HL-60 (cell line): ENCODE data around the gene SOAT1.

Experiments used
- DNase-seq, 2 experiments: peaks; one replicate each; pipeline ENCODE4 v3.0.0-alpha.2; 2010 to 2020; ENCODE audit warnings: low read depth in 1 of 2, low spot score in 1 of 2
- H3K27ac ChIP-seq: fragments of 250-450 bp; sonication (Bioruptor Pico); replicated peaks from 2 replicates; pipeline ENCODE4 v1.5.1; 2020; ENCODE audit warnings: mild to moderate bottlenecking, moderate library complexity
- H3K27me3 ChIP-seq: fragments of 250-450 bp; sonication (Bioruptor Pico); 2 replicates; pipeline ENCODE4 v1.5.1; 2021; ENCODE audit warnings: mild to moderate bottlenecking, moderate library complexity; ENCODE audit not compliant: insufficient read depth, poor library complexity, severe bottlenecking
- H3K4me3 ChIP-seq: replicated peaks from 2 replicates; pipeline ENCODE4 v1.5.1; 2011; ENCODE audit warnings: mild to moderate bottlenecking, control low read depth, low read length; ENCODE audit not compliant: insufficient read depth
- CTCF ChIP-seq: IDR thresholded peaks from one replicate; pipeline ENCODE4 v1.5.1; 2011; ENCODE audit warnings: low read length, control low read depth, inconsistent platforms; ENCODE audit not compliant: insufficient read depth
- GABPA ChIP-seq: IDR thresholded peaks from 2 replicates; pipeline ENCODE4 v1.6.1; 2012; ENCODE audit warnings: low read depth
- POLR2AphosphoS5 ChIP-seq: IDR thresholded peaks from 2 replicates; pipeline ENCODE4 v1.6.1; 2012; ENCODE audit warnings: low read depth
- REST ChIP-seq: IDR thresholded peaks from 2 replicates; pipeline ENCODE4 v1.6.1; 2012; ENCODE audit warnings: low read depth; ENCODE audit not compliant: insufficient replicate concordance
- SPI1 ChIP-seq: IDR thresholded peaks from 2 replicates; pipeline ENCODE4 v1.6.1; 2012; ENCODE audit warnings: low read depth, mild to moderate bottlenecking, borderline replicate concordance

Gene SOAT1

GRCh38 chr1:179327679-179328078, 34.1 kb downstream of the SOAT1 start:
- no peak overlapping the region for H3K27ac ChIP-seq
- H3K27me3 ChIP-seq = no peaks in the 10 kb centered on the region
- TF ChIP-seq CTCF (no peak), SPI1 (peak; percentile 65; the same call in 1 of the 2 replicates), GABPA (no peak), REST (no peak), POLR2AphosphoS5 (no peak)
- no peak overlapping the region for H3K4me3 ChIP-seq
- peak; percentile 53 to 94 for DNase-seq

- no peak overlapping the region for H3K4me3 ChIP-seq
- TF ChIP-seq GABPA (no peak), SPI1 (no peak), CTCF (no peak), REST (no peak), POLR2AphosphoS5 (no peak)
- DNase-seq = no peak
- no peaks in the 10 kb centered on the region for H3K27me3 ChIP-seq
- H3K27ac ChIP-seq = no peak overlapping the region
Observed at GRCh38 chr1:179329862-179330261, 36.3 kb downstream of the SOAT1 start.

GRCh38 chr1:179334440-179334839, 40.8 kb downstream of the SOAT1 start:
- H3K27me3 ChIP-seq = no peaks in the 10 kb centered on the region
- TF ChIP-seq POLR2AphosphoS5 = no peak
- no peak overlapping the region for H3K4me3 ChIP-seq
- no peak overlapping the region for H3K27ac ChIP-seq
- DNase-seq = no peak

GRCh38 chr1:179337288-179337687, 43.7 kb downstream of the SOAT1 start:
- H3K27ac ChIP-seq = no peak overlapping the region
- no peak overlapping the region for H3K4me3 ChIP-seq
- no peak for DNase-seq
- H3K27me3 ChIP-seq = no peaks in the 10 kb centered on the region
- no peak for TF ChIP-seq CTCF
- TF ChIP-seq POLR2AphosphoS5 = no peak
- no peak for TF ChIP-seq SPI1
- no peak for TF ChIP-seq REST
- no peak for TF ChIP-seq GABPA
